ENCODE results near the gene STX3.

Gene STX3

DNA sequence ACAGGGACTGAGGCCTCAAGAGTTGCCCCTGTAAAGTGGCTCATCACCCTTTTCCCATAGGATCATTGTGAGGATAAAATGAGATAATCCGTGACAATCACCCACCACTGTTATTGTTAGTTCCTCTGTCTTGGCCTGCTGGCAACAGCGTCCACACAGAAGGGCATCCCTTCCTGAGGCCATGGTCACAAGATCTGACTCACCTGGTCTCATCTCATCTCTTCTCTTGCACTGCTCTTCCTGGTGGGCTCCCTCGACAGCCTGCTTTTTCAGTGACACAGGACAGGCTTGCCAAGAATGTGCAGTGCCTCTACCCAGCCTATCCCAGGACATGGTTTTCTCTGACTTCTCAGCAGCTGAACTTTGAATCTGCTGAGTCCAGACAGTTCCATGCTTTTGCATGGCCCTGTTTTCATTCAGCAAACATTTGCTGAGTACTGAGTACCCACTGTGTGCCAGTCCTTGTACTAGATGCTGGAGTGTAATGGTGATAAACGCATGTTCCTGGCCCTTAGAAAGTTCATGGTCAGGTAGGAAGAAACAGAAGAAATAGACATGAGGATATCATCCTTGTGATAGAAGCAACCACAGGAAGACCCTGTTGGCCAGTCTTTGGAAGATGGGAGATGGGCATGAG is 3.3 kb downstream of the STX3 start:
- no peaks in the 10 kb centered on the region for H3K36me3 ChIP-seq (replicated peaks; ENCODE audit: low read depth, low read length)
- H3K9me3 ChIP-seq (ENCODE audit: insufficient read depth, low read length): no peaks in the 10 kb centered on the region
- no peak for TF ChIP-seq EZH2phosphoT487 (IDR thresholded peaks at IDR 0.05; ENCODE audit: low read depth)
- no peak for TF ChIP-seq CTCF (IDR thresholded peaks at IDR 0.05; ENCODE audit: low read depth, low read length)
- no peaks in the 10 kb centered on the region for H3K27me3 ChIP-seq (ENCODE audit: low read depth, low read length)
- H3K79me2 ChIP-seq (ENCODE audit: low read length): no peaks in the 10 kb centered on the region
- peaks cover 22% of the 10 kb centered on the region for H3K4me1 ChIP-seq (ENCODE audit: low read length)
- H3K27ac ChIP-seq (ENCODE audit: low read length): no peak overlapping the region
- no peak overlapping the region for H3K4me2 ChIP-seq (ENCODE audit: low read length)
- H3K4me3 ChIP-seq (ENCODE audit: low read length): no peak overlapping the region
- H4K20me1 ChIP-seq (ENCODE audit: insufficient read depth, low read length): no peaks in the 10 kb centered on the region; the same call in 1 of the 2 replicates
- H3K9ac ChIP-seq (ENCODE audit: low read length): no peak overlapping the region
- no peak overlapping the region for H2AFZ ChIP-seq (ENCODE audit: low read depth, low read length)

GRCh38 chr11:59759900-59760299 is 4.7 kb downstream of the STX3 start:
- Histone ChIP-seq H3K27ac (ENCODE audit: low read length) (no peak overlapping the region), H3K4me3 (ENCODE audit: low read length) (no peak overlapping the region), H3K79me2 (ENCODE audit: low read length) (no peaks in the 10 kb centered on the region), H3K36me3 (replicated peaks; ENCODE audit: low read depth, low read length) (no peaks in the 10 kb centered on the region), H3K4me2 (ENCODE audit: low read length) (no peak overlapping the region), H4K20me1 (ENCODE audit: insufficient read depth, low read length) (no peaks in the 10 kb centered on the region; the same call in 1 of the 2 replicates), H3K27me3 (ENCODE audit: low read depth, low read length) (no peaks in the 10 kb centered on the region), H3K9ac (ENCODE audit: low read length) (no peak overlapping the region), H2AFZ (ENCODE audit: low read depth, low read length) (no peak overlapping the region), H3K4me1 (ENCODE audit: low read length) (peaks cover 23% of the 10 kb centered on the region), H3K9me3 (ENCODE audit: insufficient read depth, low read length) (no peaks in the 10 kb centered on the region)
- TF ChIP-seq EZH2phosphoT487 (IDR thresholded peaks at IDR 0.05; ENCODE audit: low read depth): no peak
- TF ChIP-seq CTCF (IDR thresholded peaks at IDR 0.05; ENCODE audit: low read depth, low read length): no peak

DNA sequence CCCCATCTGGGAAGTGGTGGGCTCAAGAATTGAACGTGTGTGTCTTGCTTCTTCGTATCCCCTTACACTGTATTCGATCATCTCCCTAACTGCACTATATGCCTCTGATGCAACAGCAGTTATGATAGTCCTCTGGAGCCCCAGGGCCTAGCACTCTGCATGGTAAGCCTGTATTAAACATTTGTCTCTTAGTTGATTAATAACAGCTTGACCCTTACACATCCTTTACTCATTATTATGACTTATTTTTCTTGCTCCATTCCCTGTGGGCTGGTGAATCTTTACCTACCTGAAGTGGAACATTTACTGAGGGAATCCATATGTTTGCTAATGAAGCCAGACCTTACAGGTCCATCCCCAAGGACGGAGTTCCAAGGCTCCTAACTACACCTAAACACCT is 5.6 kb downstream of the STX3 start:
- Histone ChIP-seq H3K79me2 (ENCODE audit: low read length) (no peaks in the 10 kb centered on the region), H3K4me3 (ENCODE audit: low read length) (no peak overlapping the region), H2AFZ (ENCODE audit: low read depth, low read length) (no peak overlapping the region), H3K27ac (ENCODE audit: low read length) (no peak overlapping the region), H3K36me3 (replicated peaks; ENCODE audit: low read depth, low read length) (no peaks in the 10 kb centered on the region), H3K9me3 (ENCODE audit: insufficient read depth, low read length) (no peaks in the 10 kb centered on the region), H3K4me1 (ENCODE audit: low read length) (peaks cover 26% of the 10 kb centered on the region), H3K27me3 (ENCODE audit: low read depth, low read length) (no peaks in the 10 kb centered on the region), H4K20me1 (ENCODE audit: insufficient read depth, low read length) (no peaks in the 10 kb centered on the region; the same call in 1 of the 2 replicates), H3K9ac (ENCODE audit: low read length) (no peak overlapping the region), H3K4me2 (ENCODE audit: low read length) (no peak overlapping the region)
- TF ChIP-seq CTCF (IDR thresholded peaks at IDR 0.05; ENCODE audit: low read depth, low read length) (no peak), EZH2phosphoT487 (IDR thresholded peaks at IDR 0.05; ENCODE audit: low read depth) (no peak)

DNA sequence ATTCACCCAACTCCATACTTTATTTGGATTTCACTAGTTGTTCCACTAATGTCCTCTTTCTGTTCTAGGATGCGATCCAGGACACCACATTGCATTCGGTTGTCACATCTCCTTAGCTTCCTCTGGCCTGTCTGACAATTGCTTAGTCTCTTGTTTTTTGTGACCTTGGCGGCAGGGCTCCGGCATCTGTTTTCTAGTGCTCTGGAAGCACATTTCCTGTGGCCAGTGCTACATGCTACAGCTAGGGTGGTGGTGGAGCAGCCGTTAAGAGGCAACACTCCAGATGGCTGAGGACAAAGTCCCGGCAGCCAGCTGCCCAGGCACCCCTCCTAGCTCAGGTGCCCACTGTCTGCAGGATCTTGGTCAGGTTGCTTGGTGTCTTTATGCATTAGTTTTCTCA is 6.8 kb downstream of the STX3 start:
- H3K4me1 ChIP-seq (ENCODE audit: low read length): peaks cover 14% of the 10 kb centered on the region
- H3K79me2 ChIP-seq (ENCODE audit: low read length): no peaks in the 10 kb centered on the region
- TF ChIP-seq EZH2phosphoT487 (IDR thresholded peaks at IDR 0.05; ENCODE audit: low read depth) (no peak), CTCF (IDR thresholded peaks at IDR 0.05; ENCODE audit: low read depth, low read length) (no peak)

More for the DNA sequence above, 6.8 kb downstream of the STX3 start:
- Histone ChIP-seq H3K4me2 (ENCODE audit: low read length) (no peak overlapping the region), H3K36me3 (replicated peaks; ENCODE audit: low read depth, low read length) (no peaks in the 10 kb centered on the region), H3K9ac (ENCODE audit: low read length) (no peak overlapping the region), H3K4me3 (ENCODE audit: low read length) (no peak overlapping the region), H3K27ac (ENCODE audit: low read length) (no peak overlapping the region), H3K9me3 (ENCODE audit: insufficient read depth, low read length) (no peaks in the 10 kb centered on the region), H2AFZ (ENCODE audit: low read depth, low read length) (no peak overlapping the region), H3K27me3 (ENCODE audit: low read depth, low read length) (no peaks in the 10 kb centered on the region), H4K20me1 (ENCODE audit: insufficient read depth, low read length) (no peaks in the 10 kb centered on the region; the same call in 1 of the 2 replicates)

Data from OCI-LY3 (cell line).